CD4-positive, alpha-beta T cell treated with Interleukin-17A for 4 hours (primary cell): Measurements from ENCODE around the gene GPRASP3.
A peak's percentile ranks its signal among the peaks of the same experiment; 100 is the strongest.

Source experiments
- DNase-seq: peaks from one replicate; pipeline ENCODE4 v3.0.0-alpha.2; 2020; ENCODE audit warnings: mixed read lengths

GPRASP3 gene

GRCh38 chrX:102765809-102766208, 45.3 kb downstream of the GPRASP3 start:
- DNase-seq, result no peak

- no peak for DNase-seq
Observed at GRCh38 chrX:102767287-102767686, 46.7 kb downstream of the GPRASP3 start.

GRCh38 chrX:102768987-102769761, 48.6 kb downstream of the GPRASP3 start:
- DNase-seq, result peak; percentile 76
